ENCODE measurements around the gene IGFALS. TPM values are rescaled to one million over a fixed set of nuclear protein-coding genes. Genes with fewer than 3 reads are reported as not detected.

The IGFALS gene
- total RNA-seq, 4 donors from 2014 or later, result 0.27 to 10.8 (median 0.48) TPM; not detected in 1

DNA sequence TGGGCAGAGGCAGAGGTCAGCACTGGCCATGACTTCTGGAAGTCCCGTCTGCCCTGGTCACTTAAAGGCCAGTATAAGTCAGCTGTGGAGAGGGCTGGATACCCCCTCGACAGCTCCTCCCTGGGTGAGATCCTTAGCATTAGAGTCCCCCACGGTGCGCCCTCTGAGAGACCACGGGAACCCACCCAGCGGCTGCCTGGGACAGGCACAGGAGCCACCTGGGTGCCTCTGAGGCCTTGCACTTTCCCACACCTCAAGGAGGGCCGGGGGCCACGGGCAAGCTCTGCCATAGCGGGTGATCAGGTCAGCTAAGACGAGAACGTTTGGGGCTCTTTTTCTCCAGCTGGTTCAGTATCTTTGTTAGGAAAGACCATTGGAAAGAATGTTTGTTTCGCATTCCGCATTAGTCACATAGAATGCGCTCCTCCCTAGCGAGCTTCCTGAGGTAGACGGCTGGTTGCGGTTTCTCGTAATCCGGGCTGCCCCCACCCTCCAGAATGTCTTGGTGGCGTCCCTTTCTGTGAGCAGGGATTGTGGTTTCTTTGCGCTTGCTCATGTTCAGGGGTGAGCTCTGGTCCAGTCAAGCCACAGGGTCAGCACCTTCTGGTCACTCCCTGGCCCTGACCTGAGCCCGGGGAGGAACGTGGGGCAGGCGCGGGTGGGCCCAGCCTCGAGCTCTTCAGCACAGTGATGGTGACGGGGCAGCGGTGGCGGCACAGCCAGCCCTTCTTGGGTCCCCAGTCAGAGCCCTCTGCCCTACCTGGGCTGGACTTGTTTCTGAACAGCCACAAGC is 47.4 kb downstream of the IGFALS start:
- peaks cover 0 to 27% (median 4%) of the 10 kb centered on the region in 4 donors for H3K36me3 ChIP-seq
- WGBS, 2 donors (ENCODE audit: low coverage in 1 of 2), result 92% methylated on average over 22 of the region's 29 CpGs; no CpG with 5 or more reads in 1 of the 2 donors
- no peak overlapping the region for H3K27ac ChIP-seq
- H3K4me1 ChIP-seq, result no peaks in the 10 kb centered on the region
- no peak for DNase-seq
- TF ChIP-seq, protein P1, sequence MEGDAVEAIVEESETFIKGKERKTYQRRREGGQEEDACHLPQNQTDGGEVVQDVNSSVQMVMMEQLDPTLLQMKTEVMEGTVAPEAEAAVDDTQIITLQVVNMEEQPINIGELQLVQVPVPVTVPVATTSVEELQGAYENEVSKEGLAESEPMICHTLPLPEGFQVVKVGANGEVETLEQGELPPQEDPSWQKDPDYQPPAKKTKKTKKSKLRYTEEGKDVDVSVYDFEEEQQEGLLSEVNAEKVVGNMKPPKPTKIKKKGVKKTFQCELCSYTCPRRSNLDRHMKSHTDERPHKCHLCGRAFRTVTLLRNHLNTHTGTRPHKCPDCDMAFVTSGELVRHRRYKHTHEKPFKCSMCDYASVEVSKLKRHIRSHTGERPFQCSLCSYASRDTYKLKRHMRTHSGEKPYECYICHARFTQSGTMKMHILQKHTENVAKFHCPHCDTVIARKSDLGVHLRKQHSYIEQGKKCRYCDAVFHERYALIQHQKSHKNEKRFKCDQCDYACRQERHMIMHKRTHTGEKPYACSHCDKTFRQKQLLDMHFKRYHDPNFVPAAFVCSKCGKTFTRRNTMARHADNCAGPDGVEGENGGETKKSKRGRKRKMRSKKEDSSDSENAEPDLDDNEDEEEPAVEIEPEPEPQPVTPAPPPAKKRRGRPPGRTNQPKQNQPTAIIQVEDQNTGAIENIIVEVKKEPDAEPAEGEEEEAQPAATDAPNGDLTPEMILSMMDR (IDR thresholded peaks at IDR 0.05), result no peak
- TF ChIP-seq POLR2AphosphoS5 (IDR thresholded peaks at IDR 0.05), result no peak
- no peak for TF ChIP-seq EP300 (IDR thresholded peaks at IDR 0.05; ENCODE audit: low read depth)
- no peak for TF ChIP-seq POLR2A (IDR thresholded peaks at IDR 0.05)
- H3K4me3 ChIP-seq, result no peak overlapping the region
- intact Hi-C loops (cut with DNase I; ENCODE audit: low total_unique reads), result no loop called here
- H3K27me3 ChIP-seq, result no peaks in the 10 kb centered on the region
- in situ Hi-C loops (cut with MboI; ENCODE audit: low pct_ligation_motif_present in 1 of 4, low pct_unique_long_range_greater_than_20kb in 1 of 4, low sequenced_read_pairs in 3 of 4), result no loop called here
- no peaks in the 10 kb centered on the region for H3K9me3 ChIP-seq

DNA sequence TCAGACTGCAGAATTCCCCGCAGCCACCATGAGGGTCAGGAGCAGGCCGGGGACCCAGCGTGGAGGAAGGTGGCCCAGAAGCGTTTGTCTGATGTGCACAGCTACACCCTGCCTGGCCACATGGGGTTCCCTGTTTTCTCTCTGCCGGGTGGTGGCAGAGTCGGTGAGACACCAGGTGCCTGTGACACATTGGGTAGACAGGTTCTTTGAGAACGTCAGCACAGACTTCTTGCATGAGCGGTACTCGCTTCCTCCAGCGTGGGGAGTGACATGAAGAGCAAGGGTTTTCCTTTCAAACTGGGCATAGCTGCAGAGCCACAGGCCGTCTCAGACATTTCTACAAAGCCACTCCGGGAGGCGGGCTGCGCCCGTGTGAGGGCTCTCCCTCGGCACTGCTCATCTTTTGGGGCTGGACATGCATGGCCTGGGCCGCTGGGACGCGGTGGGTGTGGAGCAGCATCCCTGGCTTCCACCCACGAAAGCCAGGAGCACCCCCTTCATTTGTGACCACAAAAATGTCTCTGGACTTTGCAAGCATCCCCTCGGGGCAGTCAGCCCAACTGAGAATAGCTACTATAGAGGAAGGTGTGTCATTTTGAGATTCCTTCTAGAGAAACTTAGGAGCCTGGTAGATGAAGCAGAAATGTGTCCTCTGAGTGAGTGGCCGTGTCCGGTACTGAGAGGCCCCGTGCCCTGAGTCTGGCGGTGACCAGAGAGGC is 48.2 kb downstream of the IGFALS start:
- in situ Hi-C loops (cut with MboI; ENCODE audit: low pct_ligation_motif_present in 1 of 4, low pct_unique_long_range_greater_than_20kb in 1 of 4, low sequenced_read_pairs in 3 of 4), result no loop called here
- Histone ChIP-seq H3K36me3 (peaks cover 0 to 25% (median 4%) of the 10 kb centered on the region in 4 donors), H3K4me1 (no peaks in the 10 kb centered on the region), H3K4me3 (no peak overlapping the region), H3K9me3 (no peaks in the 10 kb centered on the region), H3K27ac (no peak overlapping the region), H3K27me3 (no peaks in the 10 kb centered on the region)
- WGBS, 2 donors (ENCODE audit: low coverage in 1 of 2), result 88% methylated on average over 23 of the region's 25 CpGs; no CpG with 5 or more reads in 1 of the 2 donors
- TF ChIP-seq EP300 (IDR thresholded peaks at IDR 0.05; ENCODE audit: low read depth) (no peak), POLR2AphosphoS5 (IDR thresholded peaks at IDR 0.05) (no peak), POLR2A (IDR thresholded peaks at IDR 0.05) (no peak)
- TF ChIP-seq, protein P1 (IDR thresholded peaks at IDR 0.05), result no peak
- DNase-seq, result no peak
- intact Hi-C loops (cut with DNase I; ENCODE audit: low total_unique reads), result no loop called here

DNA sequence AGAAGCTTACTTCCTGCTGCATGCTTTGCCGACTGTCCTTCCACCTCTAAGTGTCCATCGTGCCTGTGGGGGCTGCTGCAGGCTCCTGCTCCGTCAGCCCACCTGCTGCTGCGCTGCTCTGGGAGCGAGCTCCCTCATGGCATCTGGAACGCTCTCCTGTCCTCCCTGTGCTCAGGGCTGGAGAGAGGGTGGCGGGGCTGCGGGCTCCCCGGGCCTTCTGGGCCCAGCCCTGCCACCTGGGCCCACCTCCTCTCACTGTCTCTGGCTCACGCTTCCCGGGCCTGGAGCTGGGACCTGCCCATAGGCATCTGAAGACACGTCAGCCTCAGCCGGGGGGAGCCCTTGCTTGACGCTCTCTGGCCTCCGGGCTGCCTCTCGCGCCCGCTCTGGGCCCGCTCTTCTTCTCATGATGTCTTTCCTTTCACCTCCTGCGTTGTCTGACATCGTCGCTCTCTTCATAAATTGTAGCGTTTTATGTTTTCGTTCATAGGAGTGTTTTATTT is 49.1 kb downstream of the IGFALS start:
- H3K27me3 ChIP-seq, result no peaks in the 10 kb centered on the region
- no peak for DNase-seq
- WGBS, 2 donors (ENCODE audit: low coverage in 1 of 2), result 91 to 95% methylated on average over 9 to 24 of the region's 24 CpGs
- peaks cover 0 to 17% (median 4%) of the 10 kb centered on the region in 4 donors for H3K36me3 ChIP-seq
- intact Hi-C loops (cut with DNase I; ENCODE audit: low total_unique reads), result no loop called here
- TF ChIP-seq, protein P1 (IDR thresholded peaks at IDR 0.05), result no peak
- TF ChIP-seq EP300 (IDR thresholded peaks at IDR 0.05; ENCODE audit: low read depth) (no peak), POLR2AphosphoS5 (IDR thresholded peaks at IDR 0.05) (no peak), POLR2A (IDR thresholded peaks at IDR 0.05) (no peak)
- no peak overlapping the region for H3K27ac ChIP-seq
- no peaks in the 10 kb centered on the region for H3K4me1 ChIP-seq
- H3K4me3 ChIP-seq, result no peak overlapping the region
- in situ Hi-C loops (cut with MboI; ENCODE audit: low pct_ligation_motif_present in 1 of 4, low pct_unique_long_range_greater_than_20kb in 1 of 4, low sequenced_read_pairs in 3 of 4), result no loop called here
- no peaks in the 10 kb centered on the region for H3K9me3 ChIP-seq

All from transverse colon (tissue), 4 donors.